ENCODE data around the gene AKT2. TPM values are rescaled to one million over a fixed set of nuclear protein-coding genes. Genes with fewer than 3 reads are reported as not detected.

The AKT2 gene
- total RNA-seq, 1 donor from 2014 or later = 99.9 TPM

DNA sequence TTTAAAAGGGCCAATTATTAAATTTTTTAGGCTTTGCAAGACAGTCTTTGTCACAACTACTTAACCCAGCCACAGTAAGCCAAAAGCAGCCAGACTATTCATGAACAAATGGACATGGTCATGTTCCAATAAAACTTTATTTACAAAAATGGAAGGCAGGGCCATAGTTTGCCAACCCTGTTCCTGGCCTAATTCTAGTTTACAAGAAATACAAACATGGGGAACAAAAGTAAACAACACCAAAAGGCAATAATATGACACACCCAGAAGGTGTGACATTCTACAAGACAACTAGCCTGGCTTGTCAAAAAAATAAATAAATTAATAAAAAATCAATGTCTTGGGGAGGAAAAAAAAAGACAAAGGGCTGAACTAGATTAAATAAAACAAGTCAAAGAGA is 33.9 kb downstream of the AKT2 start:
- Mint-ChIP-seq H3K4me1 (ENCODE audit: low read depth) (peaks cover 11% of the 10 kb centered on the region), H3K9me3 (ENCODE audit: low read depth) (no peaks in the 10 kb centered on the region), H3K4me3 (ENCODE audit: unreplicated experiment) (no peak overlapping the region), H3K27me3 (ENCODE audit: low read depth) (no peaks in the 10 kb centered on the region), H3K27ac (ENCODE audit: unreplicated experiment) (no peak overlapping the region), H3K36me3 (ENCODE audit: low read depth) (peaks cover 26% of the 10 kb centered on the region)
- TF ChIP-seq, protein P1, sequence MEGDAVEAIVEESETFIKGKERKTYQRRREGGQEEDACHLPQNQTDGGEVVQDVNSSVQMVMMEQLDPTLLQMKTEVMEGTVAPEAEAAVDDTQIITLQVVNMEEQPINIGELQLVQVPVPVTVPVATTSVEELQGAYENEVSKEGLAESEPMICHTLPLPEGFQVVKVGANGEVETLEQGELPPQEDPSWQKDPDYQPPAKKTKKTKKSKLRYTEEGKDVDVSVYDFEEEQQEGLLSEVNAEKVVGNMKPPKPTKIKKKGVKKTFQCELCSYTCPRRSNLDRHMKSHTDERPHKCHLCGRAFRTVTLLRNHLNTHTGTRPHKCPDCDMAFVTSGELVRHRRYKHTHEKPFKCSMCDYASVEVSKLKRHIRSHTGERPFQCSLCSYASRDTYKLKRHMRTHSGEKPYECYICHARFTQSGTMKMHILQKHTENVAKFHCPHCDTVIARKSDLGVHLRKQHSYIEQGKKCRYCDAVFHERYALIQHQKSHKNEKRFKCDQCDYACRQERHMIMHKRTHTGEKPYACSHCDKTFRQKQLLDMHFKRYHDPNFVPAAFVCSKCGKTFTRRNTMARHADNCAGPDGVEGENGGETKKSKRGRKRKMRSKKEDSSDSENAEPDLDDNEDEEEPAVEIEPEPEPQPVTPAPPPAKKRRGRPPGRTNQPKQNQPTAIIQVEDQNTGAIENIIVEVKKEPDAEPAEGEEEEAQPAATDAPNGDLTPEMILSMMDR (IDR thresholded peaks at IDR 0.05) = no peak
- no peak for DNase-seq (ENCODE audit: low spot score)

GRCh38 chr19:40249781-40250180 is 35.4 kb downstream of the AKT2 start:
- DNase-seq (ENCODE audit: low spot score) = no peak
- peaks cover 20% of the 10 kb centered on the region for H3K4me1 Mint-ChIP-seq (ENCODE audit: low read depth)
- H3K9me3 Mint-ChIP-seq (ENCODE audit: low read depth) = no peaks in the 10 kb centered on the region
- H3K4me3 Mint-ChIP-seq (ENCODE audit: unreplicated experiment) = no peak overlapping the region
- H3K27me3 Mint-ChIP-seq (ENCODE audit: low read depth) = no peaks in the 10 kb centered on the region
- TF ChIP-seq, protein P1 (IDR thresholded peaks at IDR 0.05) = no peak
- no peak overlapping the region for H3K27ac Mint-ChIP-seq (ENCODE audit: unreplicated experiment)
- peaks cover 17% of the 10 kb centered on the region for H3K36me3 Mint-ChIP-seq (ENCODE audit: low read depth)

- Mint-ChIP-seq H3K4me3 (ENCODE audit: unreplicated experiment) (no peak overlapping the region), H3K9me3 (ENCODE audit: low read depth) (no peaks in the 10 kb centered on the region), H3K27ac (ENCODE audit: unreplicated experiment) (no peak overlapping the region), H3K4me1 (ENCODE audit: low read depth) (peaks cover 24% of the 10 kb centered on the region), H3K27me3 (ENCODE audit: low read depth) (no peaks in the 10 kb centered on the region), H3K36me3 (ENCODE audit: low read depth) (peaks cover 16% of the 10 kb centered on the region)
- TF ChIP-seq, protein P1 (IDR thresholded peaks at IDR 0.05) = no peak
- no peak for DNase-seq (ENCODE audit: low spot score)
These were observed 35.9 kb downstream of the AKT2 start for GRCh38 chr19:40249201-40249600.

GRCh38 chr19:40247735-40248262 is 37.3 kb downstream of the AKT2 start:
- no peak overlapping the region for H3K4me3 Mint-ChIP-seq (ENCODE audit: unreplicated experiment)
- DNase-seq (ENCODE audit: low spot score) = no peak
- TF ChIP-seq, protein P1 (IDR thresholded peaks at IDR 0.05) = no peak
- no peak overlapping the region for H3K27ac Mint-ChIP-seq (ENCODE audit: unreplicated experiment)
- H3K36me3 Mint-ChIP-seq (ENCODE audit: low read depth) = peaks cover 14% of the 10 kb centered on the region
- H3K4me1 Mint-ChIP-seq (ENCODE audit: low read depth) = peaks cover 18% of the 10 kb centered on the region
- H3K27me3 Mint-ChIP-seq (ENCODE audit: low read depth) = no peaks in the 10 kb centered on the region
- no peaks in the 10 kb centered on the region for H3K9me3 Mint-ChIP-seq (ENCODE audit: low read depth)

DNA sequence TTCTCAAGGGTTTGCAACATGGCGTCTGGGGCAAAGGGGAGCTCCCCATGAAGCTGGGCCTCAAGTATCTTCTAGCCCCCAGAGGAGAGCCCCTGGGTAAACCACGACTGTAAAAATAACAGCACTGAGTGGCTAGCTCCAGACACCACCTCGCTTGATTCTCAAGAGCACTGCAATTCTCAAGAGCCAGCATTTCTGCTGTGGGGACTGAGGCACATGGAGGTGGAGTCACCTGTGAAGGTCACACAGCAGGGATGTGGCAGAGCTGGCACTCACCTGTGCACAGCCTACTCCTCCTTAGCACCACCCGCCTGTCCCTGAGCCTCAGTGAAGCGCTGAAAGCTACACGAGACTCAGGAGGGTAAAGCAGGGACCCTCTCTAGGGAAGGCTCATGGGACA is 38.0 kb downstream of the AKT2 start:
- H3K4me1 Mint-ChIP-seq (ENCODE audit: low read depth) = peaks cover 14% of the 10 kb centered on the region
- H3K27me3 Mint-ChIP-seq (ENCODE audit: low read depth) = no peaks in the 10 kb centered on the region
- no peak overlapping the region for H3K27ac Mint-ChIP-seq (ENCODE audit: unreplicated experiment)
- TF ChIP-seq, protein P1 (IDR thresholded peaks at IDR 0.05) = no peak
- H3K36me3 Mint-ChIP-seq (ENCODE audit: low read depth) = peaks cover 9% of the 10 kb centered on the region
- DNase-seq (ENCODE audit: low spot score) = no peak
- no peak overlapping the region for H3K4me3 Mint-ChIP-seq (ENCODE audit: unreplicated experiment)
- H3K9me3 Mint-ChIP-seq (ENCODE audit: low read depth) = no peaks in the 10 kb centered on the region

All from chondrocyte (in vitro differentiated cells).